Measurements from ENCODE around the gene SLC24A3. TPM values are rescaled to one million over a fixed set of nuclear protein-coding genes. Genes with fewer than 3 reads are reported as not detected.

Gene SLC24A3
- total and polyA plus RNA-seq, 2 experiments from 2014 or later, result not detected

DNA sequence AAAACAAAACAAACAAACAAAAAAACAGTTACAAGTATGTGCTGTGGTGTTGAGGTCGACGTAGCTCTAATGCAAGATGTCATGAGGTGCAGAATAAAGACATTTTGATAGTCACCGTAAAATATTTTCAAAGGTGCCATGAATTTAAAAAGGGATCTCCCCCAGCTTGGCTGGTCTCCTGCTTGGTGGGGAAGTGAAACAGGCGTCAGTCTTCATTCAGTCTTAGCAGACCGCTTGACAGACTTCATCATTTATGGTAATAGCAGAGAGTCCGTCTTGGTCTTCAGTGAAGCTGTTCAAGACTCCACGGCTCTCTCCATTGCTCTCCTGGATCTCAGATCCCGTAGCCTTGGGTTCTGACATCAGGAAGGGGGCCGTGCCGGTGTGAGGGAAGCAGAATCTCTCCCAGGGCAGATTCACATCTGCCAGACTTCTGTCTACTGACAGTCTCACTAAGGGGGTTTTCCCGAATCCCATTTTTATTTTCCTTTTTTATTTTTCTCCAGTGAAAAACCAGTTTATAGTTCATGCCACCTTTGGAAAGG lies 1.6 kb downstream of the SLC24A3 start:
- Histone ChIP-seq H3K79me2 (ENCODE audit: insufficient read depth) (no peaks in the 10 kb centered on the region), H3K4me2 (ENCODE audit: unreplicated experiment) (no peak overlapping the region), H4K20me1 (ENCODE audit: insufficient read depth) (no peaks in the 10 kb centered on the region), H3K4me3 (no peak overlapping the region), H2AFZ (no peak overlapping the region), H3K36me3 (ENCODE audit: low read depth) (no peaks in the 10 kb centered on the region), H3K9me2 (ENCODE audit: insufficient read depth) (no peaks in the 10 kb centered on the region), H3F3A (ENCODE audit: insufficient read depth) (no peaks in the 10 kb centered on the region), H3K9ac (no peak overlapping the region), H3K9me3 (ENCODE audit: low read depth) (no peaks in the 10 kb centered on the region), H3K27me3 (replicated peaks; ENCODE audit: insufficient read depth) (peaks cover 56% of the 10 kb centered on the region), H3K27ac (no peak overlapping the region), H3K4me1 (ENCODE audit: insufficient read depth) (no peaks in the 10 kb centered on the region)
- in situ Hi-C loops (cut with MboI), result loop anchor here (25.0 kb wide), 1 partner anchor 577 kb away; no protein-coding TSS in a partner anchor
- TF ChIP-seq EZH2phosphoT487 (IDR thresholded peaks at IDR 0.05; ENCODE audit: insufficient read depth, low read depth) (no peak), EZH2 (IDR thresholded peaks at IDR 0.05; ENCODE audit: insufficient read depth, poor library complexity, severe bottlenecking) (no peak)
- 10 to 12% methylated on average over 11 of the region's 11 CpGs for WGBS, 2 experiments (ENCODE audit: low coverage in 1 of 2, low lambda C conversion rate in 2 of 2, missing lambda C conversion rate in 2 of 2)
- no peak for DNase-seq

DNA sequence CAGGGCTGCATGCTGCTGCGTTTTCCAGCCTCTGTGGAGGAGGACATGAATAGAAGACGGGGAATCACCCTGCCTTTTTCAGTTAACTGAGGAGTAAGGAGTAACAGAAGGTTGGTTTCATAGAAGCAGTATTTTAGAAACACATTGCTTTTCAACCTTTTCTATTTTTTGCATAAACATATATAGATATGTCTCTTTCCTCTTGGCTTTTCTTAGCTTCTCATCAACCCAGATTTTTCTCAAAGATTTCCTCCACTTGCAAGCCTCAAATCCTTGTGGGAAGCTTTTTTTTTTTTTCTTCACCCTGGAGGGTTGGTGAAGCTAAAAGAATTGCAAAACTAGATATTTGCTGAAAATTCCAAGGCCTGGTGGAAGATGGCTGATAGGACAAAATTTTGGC lies 6.0 kb downstream of the SLC24A3 start:
- H3K9me3 ChIP-seq (ENCODE audit: low read depth), result no peaks in the 10 kb centered on the region
- no peaks in the 10 kb centered on the region for H3F3A ChIP-seq (ENCODE audit: insufficient read depth)
- no peak for DNase-seq
- no peaks in the 10 kb centered on the region for H3K79me2 ChIP-seq (ENCODE audit: insufficient read depth)
- in situ Hi-C loops (cut with MboI), result loop anchor here (25.0 kb wide), 1 partner anchor 581 kb away; no protein-coding TSS in a partner anchor
- H3K4me3 ChIP-seq, result no peak overlapping the region
- H3K9ac ChIP-seq, result no peak overlapping the region
- no peak overlapping the region for H3K27ac ChIP-seq
- no peaks in the 10 kb centered on the region for H3K36me3 ChIP-seq (ENCODE audit: low read depth)
- no peak for TF ChIP-seq EZH2phosphoT487 (IDR thresholded peaks at IDR 0.05; ENCODE audit: insufficient read depth, low read depth)
- H3K9me2 ChIP-seq (ENCODE audit: insufficient read depth), result no peaks in the 10 kb centered on the region
- H3K4me1 ChIP-seq (ENCODE audit: insufficient read depth), result no peaks in the 10 kb centered on the region
- peaks cover 32% of the 10 kb centered on the region for H3K27me3 ChIP-seq (replicated peaks; ENCODE audit: insufficient read depth)
- WGBS, 2 experiments (ENCODE audit: low coverage in 1 of 2, low lambda C conversion rate in 2 of 2, missing lambda C conversion rate in 2 of 2), result 19 to 38% methylated on average over 2 of the region's 2 CpGs
- no peak overlapping the region for H2AFZ ChIP-seq
- H3K4me2 ChIP-seq (ENCODE audit: unreplicated experiment), result no peak overlapping the region
- H4K20me1 ChIP-seq (ENCODE audit: insufficient read depth), result no peaks in the 10 kb centered on the region

DNA sequence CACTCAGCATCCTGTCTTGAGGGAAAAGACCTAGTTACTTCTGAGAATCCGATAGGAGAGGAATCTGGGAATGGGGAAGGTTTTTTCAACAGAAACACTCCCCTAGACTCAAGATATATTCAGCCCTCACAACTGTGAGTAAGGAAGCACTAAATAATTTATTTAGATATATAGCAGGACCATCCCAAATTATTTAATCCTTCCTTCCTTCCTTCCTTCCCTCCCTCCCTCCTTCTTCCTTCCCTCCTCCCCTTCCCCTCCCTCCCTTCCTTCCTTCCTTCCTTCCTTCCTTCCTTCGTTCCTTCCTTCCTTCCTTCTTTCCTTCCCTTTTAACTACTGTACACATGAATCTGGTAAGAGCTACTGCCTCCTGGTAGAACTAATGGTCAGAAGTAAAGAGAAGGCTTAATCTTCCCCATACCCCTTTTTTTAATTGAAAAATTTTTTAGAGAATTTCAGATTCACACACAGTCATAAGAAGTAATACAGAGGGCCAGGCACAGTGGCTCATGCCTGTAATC lies 10.1 kb downstream of the SLC24A3 start:
- Histone ChIP-seq H3F3A (ENCODE audit: insufficient read depth) (no peaks in the 10 kb centered on the region), H3K4me2 (ENCODE audit: unreplicated experiment) (no peak overlapping the region), H3K27me3 (replicated peaks; ENCODE audit: insufficient read depth) (0 out of 2 replicates have a peak, but pooled peaks cover 3% of the 10 kb centered on the region), H3K27ac (no peak overlapping the region), H3K9ac (no peak overlapping the region), H3K36me3 (ENCODE audit: low read depth) (no peaks in the 10 kb centered on the region), H3K9me2 (ENCODE audit: insufficient read depth) (no peaks in the 10 kb centered on the region), H3K4me1 (ENCODE audit: insufficient read depth) (no peaks in the 10 kb centered on the region), H3K4me3 (no peak overlapping the region), H3K79me2 (ENCODE audit: insufficient read depth) (no peaks in the 10 kb centered on the region), H4K20me1 (ENCODE audit: insufficient read depth) (no peaks in the 10 kb centered on the region), H2AFZ (no peak overlapping the region), H3K9me3 (ENCODE audit: low read depth) (no peaks in the 10 kb centered on the region)
- in situ Hi-C loops (cut with MboI), result loop anchor here (25.0 kb wide), 1 partner anchor 585 kb away; no protein-coding TSS in a partner anchor
- 19 to 24% methylated on average over 2 of the region's 2 CpGs for WGBS, 2 experiments (ENCODE audit: low coverage in 1 of 2, low lambda C conversion rate in 2 of 2, missing lambda C conversion rate in 2 of 2)
- DNase-seq, result no peak
- TF ChIP-seq EZH2 (IDR thresholded peaks at IDR 0.05; ENCODE audit: insufficient read depth, poor library complexity, severe bottlenecking) (no peak), EZH2phosphoT487 (IDR thresholded peaks at IDR 0.05; ENCODE audit: insufficient read depth, low read depth) (no peak)

DNA sequence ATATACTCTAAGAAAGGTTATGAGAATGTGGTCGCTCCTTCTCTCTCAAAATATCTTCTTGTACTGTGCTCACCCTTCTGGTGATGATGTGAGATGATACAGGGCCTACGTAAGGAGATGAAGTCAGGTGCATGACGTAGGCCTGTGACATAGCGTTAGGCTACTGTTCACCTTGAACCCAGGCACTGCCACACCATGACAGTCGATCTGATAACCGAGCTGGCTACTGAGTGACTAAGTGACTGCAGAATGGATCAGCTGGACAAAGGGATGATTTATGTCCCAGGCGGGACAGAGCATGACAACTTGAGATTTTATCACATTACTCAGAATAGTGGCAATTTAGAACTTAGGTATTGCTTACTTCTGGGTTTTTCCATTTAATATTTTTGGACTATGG lies 11.2 kb downstream of the SLC24A3 start:
- Histone ChIP-seq H3K9me2 (ENCODE audit: insufficient read depth) (no peaks in the 10 kb centered on the region), H3K4me1 (ENCODE audit: insufficient read depth) (no peaks in the 10 kb centered on the region), H3K4me3 (no peak overlapping the region), H3K79me2 (ENCODE audit: insufficient read depth) (no peaks in the 10 kb centered on the region), H3K4me2 (ENCODE audit: unreplicated experiment) (no peak overlapping the region), H3K9ac (no peak overlapping the region), H4K20me1 (ENCODE audit: insufficient read depth) (no peaks in the 10 kb centered on the region), H3K9me3 (ENCODE audit: low read depth) (no peaks in the 10 kb centered on the region), H3F3A (ENCODE audit: insufficient read depth) (no peaks in the 10 kb centered on the region), H3K27ac (no peak overlapping the region), H3K36me3 (ENCODE audit: low read depth) (no peaks in the 10 kb centered on the region), H3K27me3 (replicated peaks; ENCODE audit: insufficient read depth) (0 out of 2 replicates have a peak, but pooled peaks cover under 1% of the 10 kb centered on the region), H2AFZ (no peak overlapping the region)
- no peak for DNase-seq
- TF ChIP-seq EZH2phosphoT487 (IDR thresholded peaks at IDR 0.05; ENCODE audit: insufficient read depth, low read depth), result no peak
- TF ChIP-seq EZH2 (IDR thresholded peaks at IDR 0.05; ENCODE audit: insufficient read depth, poor library complexity, severe bottlenecking), result no peak
- in situ Hi-C loops (cut with MboI), result loop anchor here (25.0 kb wide), 1 partner anchor 586 kb away; no protein-coding TSS in a partner anchor
- 51 to 58% methylated on average over 7 of the region's 7 CpGs for WGBS, 2 experiments (ENCODE audit: low coverage in 1 of 2, low lambda C conversion rate in 2 of 2, missing lambda C conversion rate in 2 of 2)
